Measurements from ENCODE around the gene IL22RA1.

The IL22RA1 gene

GRCh38 chr1:24096739-24097103 lies 46.2 kb downstream of the IL22RA1 start:
- no peak for TF ChIP-seq CTCF (conservative IDR thresholded peaks at IDR 0.05; ENCODE audit: control insufficient read depth, insufficient read depth, low read depth, low read length)
- no peak overlapping the region for H3K4me3 ChIP-seq (ENCODE audit: control insufficient read depth, low read depth, low read length)
- DNase-seq (ENCODE audit: low read depth), result no peak

DNA sequence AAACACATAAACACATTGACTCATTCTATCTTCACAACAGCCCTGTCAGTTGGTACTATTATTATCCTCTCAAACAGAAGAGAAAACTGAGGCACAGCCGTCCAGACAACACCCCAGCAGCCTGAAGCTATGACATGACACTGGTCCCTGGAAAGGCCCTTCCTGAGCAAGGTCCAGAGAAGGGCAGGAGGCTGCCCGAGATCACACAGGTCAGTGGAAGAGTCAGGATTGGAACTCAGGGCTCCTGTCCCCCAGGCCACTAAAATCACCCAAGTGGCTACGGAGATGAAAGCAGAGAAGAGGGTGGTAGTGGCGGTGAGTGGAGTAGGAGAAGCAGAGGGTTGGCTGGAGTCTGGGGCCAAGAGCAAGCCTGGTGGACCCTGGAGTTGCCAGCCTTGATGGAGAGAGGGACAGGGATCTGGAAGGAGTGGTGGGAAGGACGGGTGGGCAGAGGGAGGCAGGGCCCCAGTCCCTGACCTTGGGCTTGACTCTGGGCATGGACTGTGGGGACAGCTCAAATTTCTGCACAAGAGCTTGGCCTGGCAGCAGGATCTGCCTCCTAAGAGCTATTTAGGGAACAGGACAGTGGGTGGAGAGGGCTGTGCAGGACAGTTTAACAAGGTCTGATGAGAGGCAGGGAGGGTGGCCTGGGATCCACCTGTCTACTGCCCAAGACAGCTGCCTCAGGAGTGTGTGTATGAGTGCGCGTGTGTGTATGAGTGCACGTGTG lies 46.8 kb downstream of the IL22RA1 start:
- no peak for TF ChIP-seq CTCF (conservative IDR thresholded peaks at IDR 0.05; ENCODE audit: control insufficient read depth, insufficient read depth, low read depth, low read length)
- H3K4me3 ChIP-seq (ENCODE audit: control insufficient read depth, low read depth, low read length), result no peak overlapping the region
- no peak for DNase-seq (ENCODE audit: low read depth)

DNA sequence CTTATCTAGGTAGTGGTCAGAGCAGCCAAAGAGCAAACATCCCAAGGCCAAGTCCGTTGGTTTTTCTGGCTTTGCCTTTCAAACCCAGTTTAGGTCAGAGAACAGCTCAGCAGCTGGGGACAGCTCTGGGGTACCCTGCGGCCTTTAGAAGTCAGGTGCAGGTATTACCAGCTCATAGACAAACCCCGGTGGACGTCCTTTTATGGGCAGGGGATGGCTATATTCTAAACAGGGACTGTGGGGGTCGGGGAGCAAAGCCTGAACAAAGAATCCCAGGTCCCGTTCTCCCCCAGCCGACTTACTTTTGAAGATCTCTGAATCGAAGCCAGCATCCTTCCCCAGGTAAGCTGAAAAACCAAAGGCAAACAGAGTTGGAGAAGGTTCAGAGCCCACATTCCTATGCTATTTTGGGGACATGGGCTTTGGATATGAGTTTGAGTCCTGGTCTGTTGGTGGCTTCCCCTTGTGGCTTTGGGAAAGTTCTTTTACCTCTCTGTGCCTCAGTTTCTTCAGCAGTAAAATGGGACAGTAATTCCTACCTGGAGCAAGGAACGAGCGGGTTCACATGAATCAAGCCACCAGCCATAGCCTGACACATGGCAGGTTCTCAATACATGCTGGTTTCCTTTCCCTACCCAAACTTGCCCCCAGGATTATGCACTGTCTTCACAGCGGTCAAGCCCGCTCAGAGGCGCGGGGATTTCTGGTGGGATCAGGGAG lies 47.6 kb downstream of the IL22RA1 start:
- no peak for DNase-seq (ENCODE audit: low read depth)
- TF ChIP-seq CTCF (conservative IDR thresholded peaks at IDR 0.05; ENCODE audit: control insufficient read depth, insufficient read depth, low read depth, low read length), result no peak
- H3K4me3 ChIP-seq (ENCODE audit: control insufficient read depth, low read depth, low read length), result no peak overlapping the region

DNA sequence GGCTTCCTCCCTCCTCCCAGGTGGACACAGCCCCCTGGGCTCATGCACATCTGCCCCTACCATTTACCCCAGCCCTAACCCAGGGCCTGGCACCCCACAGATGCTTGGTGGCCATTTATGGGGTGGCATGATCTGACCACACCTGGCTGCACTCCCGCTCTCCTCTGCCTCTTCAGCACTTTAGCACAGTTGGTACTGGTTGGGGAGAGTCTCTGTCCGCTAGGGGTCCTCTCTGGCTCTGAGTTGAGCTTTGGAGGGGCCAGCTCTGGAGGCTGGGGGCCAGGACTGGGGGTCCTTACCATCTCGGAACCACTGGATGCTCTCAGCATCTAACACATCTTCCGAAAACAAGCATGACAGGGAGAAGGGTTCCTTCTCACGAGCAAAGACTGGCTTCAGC lies 48.4 kb downstream of the IL22RA1 start:
- DNase-seq (ENCODE audit: low read depth), result no peak
- no peak overlapping the region for H3K4me3 ChIP-seq (ENCODE audit: control insufficient read depth, low read depth, low read length)
- no peak for TF ChIP-seq CTCF (conservative IDR thresholded peaks at IDR 0.05; ENCODE audit: control insufficient read depth, insufficient read depth, low read depth, low read length)

GRCh38 chr1:24093732-24094131 lies 49.2 kb downstream of the IL22RA1 start:
- TF ChIP-seq CTCF (conservative IDR thresholded peaks at IDR 0.05; ENCODE audit: control insufficient read depth, insufficient read depth, low read depth, low read length), result no peak
- DNase-seq (ENCODE audit: low read depth), result no peak
- no peak overlapping the region for H3K4me3 ChIP-seq (ENCODE audit: control insufficient read depth, low read depth, low read length)

DNA sequence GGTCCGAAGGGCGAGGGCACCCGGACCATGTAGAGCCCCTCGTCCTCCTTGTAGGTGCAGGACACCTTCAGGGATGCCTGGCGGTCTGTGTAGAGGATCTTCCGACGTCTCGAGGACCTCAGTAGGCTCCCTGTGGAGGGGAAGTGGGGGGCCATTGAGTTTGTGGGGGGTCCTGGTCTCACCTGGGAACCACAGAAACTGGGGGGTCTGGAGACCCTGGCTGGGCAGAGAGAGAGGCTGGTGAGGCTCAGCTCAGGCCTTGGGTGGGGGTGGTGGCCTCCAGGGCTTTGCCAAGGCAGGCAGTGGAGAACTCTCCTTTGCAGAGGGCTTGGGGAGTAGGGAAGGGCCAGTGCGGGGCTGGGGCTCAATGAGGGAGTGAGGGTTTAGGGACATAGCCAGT lies 50.0 kb downstream of the IL22RA1 start:
- no peak for DNase-seq (ENCODE audit: low read depth)
- TF ChIP-seq CTCF (conservative IDR thresholded peaks at IDR 0.05; ENCODE audit: control insufficient read depth, insufficient read depth, low read depth, low read length), result no peak
- H3K4me3 ChIP-seq (ENCODE audit: control insufficient read depth, low read depth, low read length), result no peak overlapping the region

All from fibroblast of mammary gland (primary cell).